NCI-H446 (cell line): ENCODE results near the gene FLNB.
"Not testable (repeated sequence)": the region's sequence is repeated elsewhere in the genome, so short reads cannot be mapped to it uniquely, and the experiment has no call there.

ENCODE experiments used
- DNase-seq, 2 experiments: peaks; one replicate each; lab custom pipeline; 2025; lab: John Stamatoyannopoulos, UW

The FLNB gene

DNA sequence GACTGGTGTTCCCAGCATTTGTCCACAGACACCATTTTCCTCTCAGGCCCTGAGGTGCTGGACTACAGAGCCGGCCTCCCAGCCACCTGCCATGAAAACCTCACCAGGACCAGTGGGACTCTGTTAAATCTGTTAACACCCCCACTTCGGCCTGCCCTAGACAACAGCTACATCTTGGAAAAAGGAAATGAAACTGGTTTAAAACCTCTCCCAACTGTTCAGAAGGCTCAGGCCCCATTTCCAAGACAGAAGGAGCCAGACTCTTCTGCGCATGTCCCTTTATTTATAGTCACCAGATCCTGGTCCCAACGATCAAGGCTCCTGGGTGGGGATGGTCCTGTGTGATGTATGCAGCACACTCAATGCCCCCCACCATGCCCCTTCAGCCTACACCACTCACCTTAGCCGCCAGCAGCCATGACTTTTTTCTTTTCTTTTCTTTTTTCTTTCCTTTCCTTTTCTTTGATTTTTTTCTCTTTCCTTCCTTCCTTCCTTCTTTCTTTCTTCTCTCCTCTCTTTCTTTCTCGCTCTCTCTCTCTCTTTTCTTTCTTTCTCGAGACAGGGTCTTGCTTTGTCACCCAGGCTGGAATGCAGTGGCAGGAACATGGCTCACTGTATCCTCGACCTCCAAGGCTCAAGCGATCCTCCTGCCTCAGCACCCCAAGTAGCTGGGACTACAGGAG lies 25.5 kb upstream of the FLNB start:
- DNase-seq = no peak

- DNase-seq = no peak
Measured at GRCh38 chr3:57983734-57984518, 24.3 kb upstream of the FLNB start.

DNA sequence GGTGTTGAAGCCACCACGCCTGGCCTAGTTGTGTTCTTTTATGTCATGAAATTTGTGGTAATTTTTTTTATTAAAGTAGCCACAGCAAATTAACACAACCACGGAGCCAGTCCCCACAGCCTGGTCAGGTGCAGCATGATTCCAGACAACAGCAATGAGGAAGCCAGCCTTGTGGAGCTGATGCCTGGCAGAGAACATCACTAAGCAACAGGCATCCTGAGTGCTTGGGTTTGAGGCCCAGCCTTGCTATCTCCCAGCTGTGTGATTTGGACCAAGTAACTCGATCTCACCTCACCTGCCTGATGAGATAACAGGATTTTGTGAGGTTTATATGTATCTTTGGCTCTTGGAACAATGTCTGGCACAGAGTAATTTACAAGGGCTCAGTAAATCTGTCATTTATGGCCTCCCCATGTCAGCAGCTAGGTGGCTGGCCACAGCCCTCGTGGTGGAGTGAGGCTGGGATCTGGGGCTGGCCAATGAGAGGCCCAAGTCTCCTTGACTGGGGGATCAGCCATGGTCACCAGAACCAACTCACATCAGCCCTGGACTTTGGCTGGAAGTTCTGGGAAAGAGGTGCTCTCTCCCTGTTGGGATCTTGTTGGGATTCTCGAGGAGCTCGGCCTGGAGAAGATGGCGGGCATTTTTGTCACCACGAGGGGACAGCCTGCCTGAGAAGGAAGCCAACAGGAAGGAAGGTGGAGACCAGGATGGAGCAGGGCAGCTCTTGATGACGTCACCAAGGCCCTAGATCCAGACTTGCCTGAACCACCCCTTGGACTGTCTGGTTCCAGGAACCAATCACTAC lies 22.8 kb upstream of the FLNB start:
- no peak for DNase-seq

GRCh38 chr3:57985984-57986246 lies 22.3 kb upstream of the FLNB start:
- DNase-seq = no peak

DNA sequence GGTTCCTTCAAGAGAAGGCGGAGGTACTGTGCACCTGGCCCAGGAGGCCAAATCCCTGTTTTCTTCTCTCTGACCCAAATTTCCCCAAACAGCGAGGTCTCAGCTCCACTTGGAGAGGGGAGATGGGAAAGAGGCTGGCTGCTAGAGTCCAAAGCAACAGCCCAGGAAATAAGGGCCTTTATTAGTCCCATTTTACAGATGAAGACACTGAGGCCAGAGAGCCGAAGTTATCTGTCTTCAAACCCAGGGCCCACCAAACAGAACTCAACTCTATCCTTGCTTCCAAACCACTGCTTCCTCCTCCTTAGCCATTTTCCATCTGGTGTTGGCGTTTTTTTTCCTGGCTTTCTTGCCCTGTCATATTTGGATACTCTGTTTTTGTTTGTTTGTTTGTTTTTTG lies 22.0 kb upstream of the FLNB start:
- no peak for DNase-seq

- not testable (repeated sequence) for DNase-seq
Measured at GRCh38 chr3:57989198-57989597, 19.0 kb upstream of the FLNB start.

DNA sequence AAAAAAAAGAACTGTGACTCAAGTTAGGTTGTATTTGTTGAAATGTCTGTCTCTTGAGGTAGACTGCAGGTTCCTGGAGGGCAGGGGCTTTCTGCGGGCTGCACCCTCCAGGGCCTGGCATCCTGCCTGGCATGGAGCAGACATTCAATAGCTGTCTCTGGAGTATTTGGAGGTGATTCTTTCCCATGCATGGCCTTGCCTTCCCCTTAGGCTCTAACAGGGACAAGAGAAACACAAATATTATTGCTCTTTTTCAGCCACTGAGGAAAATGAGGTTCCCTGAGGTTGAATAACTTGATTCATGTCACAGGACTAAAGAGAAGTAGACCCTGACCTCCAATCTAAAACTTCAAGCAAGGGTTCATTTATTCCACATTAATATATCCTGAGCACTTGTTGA lies 18.6 kb upstream of the FLNB start:
- DNase-seq = no peak

- no peak for DNase-seq
Measured at GRCh38 chr3:57992452-57993213, 15.6 kb upstream of the FLNB start.

DNA sequence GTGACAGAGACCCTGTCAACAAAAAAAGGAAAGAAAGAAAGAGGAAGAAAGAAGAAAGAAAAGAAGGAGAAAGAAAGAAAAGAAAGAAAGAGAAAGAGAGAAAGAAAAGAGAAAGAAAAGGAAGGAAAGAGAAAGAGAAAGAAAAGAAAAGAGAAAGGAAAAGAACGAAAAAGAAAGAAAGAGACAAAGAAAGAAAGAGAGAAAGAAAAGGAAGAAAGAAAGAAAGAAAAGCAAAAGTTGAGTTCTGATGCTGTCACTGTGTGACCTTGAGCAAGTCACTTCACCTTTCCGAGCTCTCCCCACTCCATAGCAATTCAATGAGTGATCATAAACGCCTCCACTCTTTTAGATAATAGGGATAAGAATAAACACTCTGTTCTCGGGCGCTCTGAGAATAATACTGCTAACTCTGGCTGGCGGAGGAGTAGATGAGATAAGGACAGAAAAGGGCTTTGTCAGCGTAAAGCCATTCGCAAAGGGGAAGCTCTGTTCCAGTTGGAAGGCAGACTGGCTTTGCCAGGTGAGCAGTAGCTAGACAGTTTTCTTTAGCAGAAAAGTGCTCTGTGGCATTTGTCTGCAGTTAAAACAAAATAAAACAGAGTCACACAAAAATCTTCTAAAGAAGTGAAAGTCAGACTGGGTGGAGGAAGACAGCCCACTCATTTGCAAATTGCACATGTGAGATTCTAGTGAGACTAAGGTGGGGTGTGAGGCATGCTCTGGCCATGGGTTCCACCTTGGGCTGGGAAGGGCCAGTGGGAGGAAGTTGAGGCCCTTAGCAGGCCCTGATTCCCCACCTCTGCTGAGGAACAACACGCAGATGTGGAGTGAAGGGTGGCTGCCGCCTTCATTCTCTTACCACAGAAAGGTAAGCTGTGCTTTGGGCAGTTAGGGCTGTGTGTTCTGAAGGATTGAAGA lies 9.6 kb upstream of the FLNB start:
- no peak for DNase-seq

DNA sequence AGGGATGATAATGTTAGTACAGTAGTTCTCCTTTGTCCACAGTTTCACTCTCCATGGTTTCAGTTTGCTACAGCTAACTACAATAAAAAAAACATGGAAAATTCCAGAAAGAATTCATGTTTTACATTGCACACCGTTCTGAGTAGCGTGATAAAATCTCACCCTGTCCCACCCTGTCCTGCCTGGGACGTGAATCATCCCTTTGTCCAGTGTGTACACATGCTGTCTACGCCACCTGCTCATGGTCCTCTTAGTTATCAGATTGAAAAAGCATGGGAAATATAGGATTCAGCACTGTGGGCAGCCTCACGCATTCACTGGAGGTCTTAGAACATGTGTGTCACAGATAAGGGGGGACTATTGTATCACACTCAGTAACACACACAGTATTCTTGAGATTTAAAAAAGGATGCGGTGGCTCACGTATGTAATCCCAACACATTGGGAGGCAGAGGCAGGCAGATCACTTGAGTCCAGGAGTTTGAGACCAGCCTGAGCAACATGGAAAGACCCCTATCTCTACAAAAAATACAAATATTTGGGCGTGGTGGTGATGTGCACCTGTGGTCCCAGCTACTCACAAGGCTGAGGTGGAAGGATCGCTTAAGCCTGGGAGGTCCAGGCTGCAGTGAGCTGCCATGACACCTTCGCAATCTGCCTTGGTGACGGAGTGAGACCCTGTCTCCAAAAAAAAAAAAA lies 8.7 kb upstream of the FLNB start:
- no peak for DNase-seq

- no peak for DNase-seq
Measured at GRCh38 chr3:58000306-58001085, 7.7 kb upstream of the FLNB start.

- no peak for DNase-seq
Measured at GRCh38 chr3:58001086-58001467, 7.1 kb upstream of the FLNB start.

DNA sequence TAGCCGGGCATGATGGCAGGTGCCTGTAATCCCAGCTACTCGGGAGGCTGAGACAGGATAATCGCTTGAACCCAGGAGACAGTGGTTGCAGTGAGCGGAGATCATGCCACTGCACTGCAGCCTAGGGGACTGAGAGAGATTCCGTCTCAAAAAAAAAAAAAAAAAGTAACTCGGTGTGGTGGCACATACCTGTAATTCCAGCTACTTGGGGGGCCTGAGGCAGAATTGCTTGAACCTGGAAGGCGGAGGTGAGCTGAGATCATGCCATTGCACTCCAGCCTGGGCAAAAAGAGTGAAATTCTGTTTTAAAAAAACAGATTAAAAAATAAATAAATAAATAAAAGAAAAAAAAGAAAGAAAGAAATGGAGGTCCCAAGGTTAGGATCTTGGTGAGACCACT lies 6.2 kb upstream of the FLNB start:
- no peak for DNase-seq

DNA sequence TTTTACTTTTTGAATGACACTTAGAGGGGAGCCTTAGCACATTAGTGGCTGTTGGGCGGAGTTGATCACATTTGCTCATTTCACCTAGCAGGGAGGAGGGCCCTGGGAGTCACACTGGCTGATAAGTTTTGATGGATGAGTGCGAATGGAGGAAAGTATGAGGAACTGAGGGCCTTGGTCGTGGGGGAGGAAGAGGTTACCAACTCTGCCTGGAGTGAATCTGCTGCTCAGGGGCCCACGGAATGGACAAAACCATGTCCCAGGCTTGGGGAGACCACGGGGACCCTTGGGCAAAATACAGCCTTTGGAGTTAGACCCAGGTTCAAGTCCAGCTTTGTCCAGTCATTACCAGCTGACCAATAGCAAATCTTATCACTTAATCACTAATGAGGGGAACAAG lies 5.1 kb upstream of the FLNB start:
- no peak for DNase-seq

DNA sequence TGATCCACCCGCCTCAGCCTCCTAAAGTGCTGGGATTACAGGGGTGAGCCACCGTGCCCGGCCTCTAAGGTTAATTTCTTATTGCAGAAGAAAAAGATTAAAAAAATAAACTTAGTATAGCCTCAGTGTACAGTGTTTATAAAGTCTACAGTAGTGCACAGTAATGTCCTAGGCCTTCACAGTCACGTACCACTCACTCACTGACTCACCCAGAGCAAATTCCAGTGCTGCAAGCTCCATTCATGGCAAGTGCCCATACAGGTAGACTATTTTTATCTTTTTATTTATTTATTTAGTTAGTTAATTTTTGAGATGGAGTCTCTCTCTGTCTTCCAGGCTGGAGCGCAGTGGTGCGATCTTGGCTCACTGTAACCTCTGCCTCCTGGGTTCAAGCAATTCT lies 3.2 kb upstream of the FLNB start:
- DNase-seq = no peak

DNA sequence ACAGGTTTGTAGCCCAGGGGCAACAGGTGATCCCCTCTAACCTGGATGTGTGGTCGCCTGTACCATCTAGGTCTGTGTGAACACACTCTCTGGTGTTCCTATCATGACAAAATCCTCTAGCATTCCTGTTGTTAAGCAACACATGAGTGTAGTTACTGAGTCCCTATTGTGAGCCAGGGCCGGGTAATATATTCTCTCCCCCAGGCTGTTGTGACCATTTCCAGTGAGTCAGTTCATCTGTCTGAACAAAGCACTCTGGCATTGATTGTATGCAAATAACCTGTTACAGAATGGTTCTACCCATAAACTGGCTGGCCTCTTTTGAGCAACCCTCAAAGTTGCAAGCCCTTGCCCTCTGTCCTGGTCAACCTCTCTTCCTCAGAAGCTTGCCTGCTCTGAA lies 2.6 kb upstream of the FLNB start:
- DNase-seq = no peak

- no peak for DNase-seq
Measured at GRCh38 chr3:58006661-58007060, 1.6 kb upstream of the FLNB start.

- DNase-seq = no peak
Measured at GRCh38 chr3:58009026-58009748, 965 bp downstream of the FLNB start.
